Vagina (tissue), 2 donors: Measurements from ENCODE around the gene ST6GALNAC4.

Source experiments
- POLR2A ChIP-seq, 2 donors: fragments of 450-650 bp; IDR thresholded peaks; one replicate each; pipeline ENCODE4 v1.6.1; 2017; ENCODE audit warnings: antibody characterized with exemption in 2 of 2, mild to moderate bottlenecking in 2 of 2, moderate library complexity in 2 of 2
- TF ChIP-seq, protein P1 (sequence below), 3 experiments: fragments of 450-650 bp in 2 of 3; fragments of 200-600 bp in 1 of 3; sonication (generic) in 1 of 3; IDR thresholded peaks; one replicate each; pipeline ENCODE4 v1.5.1; 2017 to 2019; ENCODE audit warnings: antibody characterized with exemption in 3 of 3, mild to moderate bottlenecking in 2 of 3, moderate library complexity in 2 of 3

DNA sequence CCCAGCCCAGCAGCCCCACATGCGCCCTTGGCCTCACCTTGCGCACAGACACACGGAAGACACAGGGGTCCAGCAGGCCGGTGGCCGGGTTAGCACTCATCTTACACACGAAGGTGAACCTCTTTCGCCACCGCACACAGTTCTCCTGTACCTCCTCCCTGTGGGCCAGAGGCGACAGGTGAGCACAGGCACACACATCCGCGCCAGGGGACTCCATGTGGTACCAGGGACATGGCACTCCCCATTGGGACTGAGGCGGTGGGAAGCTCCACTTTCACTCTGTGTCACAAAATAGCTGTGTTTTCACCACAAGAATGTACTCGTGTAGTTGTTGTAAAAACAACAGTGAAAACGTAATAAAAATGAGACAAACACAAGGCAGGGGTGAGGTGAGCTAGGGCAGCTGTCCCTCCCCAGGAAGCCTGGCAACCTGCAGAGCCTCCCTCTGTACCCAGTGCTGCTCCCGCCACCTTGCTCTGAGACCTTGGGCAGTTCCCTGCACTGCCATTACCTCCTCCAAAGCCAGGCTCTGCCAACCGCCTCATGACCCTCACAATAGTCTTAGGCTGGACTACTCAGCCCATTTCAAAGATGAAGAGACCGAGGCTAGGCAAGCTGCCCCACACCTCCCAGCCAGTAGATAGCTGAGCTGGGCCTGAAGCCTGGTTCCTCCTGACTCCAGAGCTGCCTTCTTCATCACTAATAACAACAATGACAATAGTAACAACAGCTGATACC, 37.1 kb upstream of the ST6GALNAC4 start:
- TF ChIP-seq, protein P1, sequence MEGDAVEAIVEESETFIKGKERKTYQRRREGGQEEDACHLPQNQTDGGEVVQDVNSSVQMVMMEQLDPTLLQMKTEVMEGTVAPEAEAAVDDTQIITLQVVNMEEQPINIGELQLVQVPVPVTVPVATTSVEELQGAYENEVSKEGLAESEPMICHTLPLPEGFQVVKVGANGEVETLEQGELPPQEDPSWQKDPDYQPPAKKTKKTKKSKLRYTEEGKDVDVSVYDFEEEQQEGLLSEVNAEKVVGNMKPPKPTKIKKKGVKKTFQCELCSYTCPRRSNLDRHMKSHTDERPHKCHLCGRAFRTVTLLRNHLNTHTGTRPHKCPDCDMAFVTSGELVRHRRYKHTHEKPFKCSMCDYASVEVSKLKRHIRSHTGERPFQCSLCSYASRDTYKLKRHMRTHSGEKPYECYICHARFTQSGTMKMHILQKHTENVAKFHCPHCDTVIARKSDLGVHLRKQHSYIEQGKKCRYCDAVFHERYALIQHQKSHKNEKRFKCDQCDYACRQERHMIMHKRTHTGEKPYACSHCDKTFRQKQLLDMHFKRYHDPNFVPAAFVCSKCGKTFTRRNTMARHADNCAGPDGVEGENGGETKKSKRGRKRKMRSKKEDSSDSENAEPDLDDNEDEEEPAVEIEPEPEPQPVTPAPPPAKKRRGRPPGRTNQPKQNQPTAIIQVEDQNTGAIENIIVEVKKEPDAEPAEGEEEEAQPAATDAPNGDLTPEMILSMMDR (IDR thresholded peaks at IDR 0.05) = no peak
- no peak for TF ChIP-seq POLR2A (IDR thresholded peaks at IDR 0.05)
